ENCODE data around the gene DCAF4. TPM values are rescaled to one million over a fixed set of nuclear protein-coding genes. Genes with fewer than 3 reads are reported as not detected.

The DCAF4 gene
- total RNA-seq, 4 donors from 2014 or later = 9.0 to 22.6 (median 19.8) TPM

DNA sequence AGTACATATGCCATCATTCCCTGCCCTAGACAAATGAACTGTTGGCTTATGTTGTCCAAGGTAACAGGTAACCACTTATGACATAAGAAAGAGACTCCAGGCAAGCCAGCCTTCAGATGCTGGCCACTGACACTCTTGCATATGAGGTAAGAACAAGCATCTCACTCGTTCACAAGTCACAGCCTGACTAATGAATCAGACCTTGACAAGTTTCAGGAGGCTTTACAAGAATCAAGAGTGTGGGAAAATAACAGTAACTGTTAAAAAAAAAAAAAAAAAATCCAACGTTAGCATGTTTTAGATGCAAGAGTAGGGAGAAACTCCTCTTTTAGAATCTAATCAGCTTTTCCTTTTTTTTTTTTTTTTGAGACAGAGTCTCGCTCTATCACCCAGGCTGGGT lies 60.0 kb downstream of the DCAF4 start:
- Histone ChIP-seq H3K4me3 (no peak overlapping the region), H3K27me3 (no peaks in the 10 kb centered on the region), H3K36me3 (peaks cover 0 to 94% of the 10 kb centered on the region in 2 donors), H3K27ac (no peak overlapping the region), H3K4me1 (no peaks in the 10 kb centered on the region), H3K9me3 (no peaks in the 10 kb centered on the region)
- no peak for TF ChIP-seq EP300 (IDR thresholded peaks at IDR 0.05)
- TF ChIP-seq POLR2AphosphoS5 (IDR thresholded peaks at IDR 0.05) = no peak
- TF ChIP-seq, protein P1, sequence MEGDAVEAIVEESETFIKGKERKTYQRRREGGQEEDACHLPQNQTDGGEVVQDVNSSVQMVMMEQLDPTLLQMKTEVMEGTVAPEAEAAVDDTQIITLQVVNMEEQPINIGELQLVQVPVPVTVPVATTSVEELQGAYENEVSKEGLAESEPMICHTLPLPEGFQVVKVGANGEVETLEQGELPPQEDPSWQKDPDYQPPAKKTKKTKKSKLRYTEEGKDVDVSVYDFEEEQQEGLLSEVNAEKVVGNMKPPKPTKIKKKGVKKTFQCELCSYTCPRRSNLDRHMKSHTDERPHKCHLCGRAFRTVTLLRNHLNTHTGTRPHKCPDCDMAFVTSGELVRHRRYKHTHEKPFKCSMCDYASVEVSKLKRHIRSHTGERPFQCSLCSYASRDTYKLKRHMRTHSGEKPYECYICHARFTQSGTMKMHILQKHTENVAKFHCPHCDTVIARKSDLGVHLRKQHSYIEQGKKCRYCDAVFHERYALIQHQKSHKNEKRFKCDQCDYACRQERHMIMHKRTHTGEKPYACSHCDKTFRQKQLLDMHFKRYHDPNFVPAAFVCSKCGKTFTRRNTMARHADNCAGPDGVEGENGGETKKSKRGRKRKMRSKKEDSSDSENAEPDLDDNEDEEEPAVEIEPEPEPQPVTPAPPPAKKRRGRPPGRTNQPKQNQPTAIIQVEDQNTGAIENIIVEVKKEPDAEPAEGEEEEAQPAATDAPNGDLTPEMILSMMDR (IDR thresholded peaks at IDR 0.05) = no peak
- TF ChIP-seq POLR2A (IDR thresholded peaks at IDR 0.05) = no peak
- WGBS, 2 donors (ENCODE audit: low coverage in 1 of 2) = 79 to 86% methylated on average over 2 to 3 of the region's 3 CpGs
- ATAC-seq = no peak

DNA sequence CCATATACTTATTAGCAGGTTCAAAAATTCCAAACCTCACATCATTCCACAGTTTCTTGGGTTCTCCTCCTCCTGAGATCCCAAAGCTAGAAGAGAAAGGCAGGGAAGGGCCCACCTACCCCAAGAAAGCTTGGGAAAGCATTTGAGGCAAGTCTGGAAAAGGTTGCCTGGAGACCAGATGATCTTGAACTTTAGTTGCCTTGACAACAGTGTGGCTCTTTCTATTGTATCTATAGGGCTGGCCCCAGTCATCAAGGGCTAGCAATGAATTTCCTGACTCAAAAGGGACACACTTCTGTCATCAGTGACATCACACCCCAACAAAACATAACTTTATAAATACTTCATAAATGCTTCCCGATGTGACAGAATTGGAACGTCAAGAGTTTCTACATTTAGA lies 60.6 kb downstream of the DCAF4 start:
- peaks cover 0 to 94% of the 10 kb centered on the region in 2 donors for H3K36me3 ChIP-seq
- 63 to 92% methylated on average over 1 to 2 of the region's 2 CpGs for WGBS, 2 donors (ENCODE audit: low coverage in 1 of 2)
- TF ChIP-seq, protein P1 (IDR thresholded peaks at IDR 0.05) = no peak
- TF ChIP-seq POLR2AphosphoS5 (IDR thresholded peaks at IDR 0.05) (no peak), POLR2A (IDR thresholded peaks at IDR 0.05) (no peak), EP300 (IDR thresholded peaks at IDR 0.05) (no peak)
- no peak for ATAC-seq
- H3K27me3 ChIP-seq = no peaks in the 10 kb centered on the region
- H3K9me3 ChIP-seq = no peaks in the 10 kb centered on the region
- H3K27ac ChIP-seq = no peak overlapping the region
- H3K4me3 ChIP-seq = no peak overlapping the region
- no peaks in the 10 kb centered on the region for H3K4me1 ChIP-seq

DNA sequence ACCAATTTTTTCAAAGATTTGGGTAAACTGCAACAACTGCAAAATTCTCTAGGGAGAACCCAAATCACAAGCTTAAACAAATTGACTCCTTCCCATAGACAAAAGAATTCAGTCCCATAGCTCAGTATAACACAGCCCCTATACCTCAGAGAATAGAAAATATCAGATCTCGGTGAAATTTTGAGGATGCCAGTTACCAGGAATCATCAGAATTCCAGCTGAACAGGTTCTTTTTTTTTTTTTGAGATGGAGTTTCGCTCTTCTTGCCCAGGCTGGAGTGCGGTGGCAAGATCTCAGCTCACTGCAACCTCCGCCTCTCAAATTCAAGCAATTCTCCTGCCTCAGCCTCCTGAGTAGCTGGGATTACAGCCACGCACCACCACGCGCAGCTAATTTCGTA lies 63.9 kb downstream of the DCAF4 start:
- H3K27ac ChIP-seq = no peak overlapping the region
- H3K36me3 ChIP-seq = peaks cover 0 to 96% of the 10 kb centered on the region in 2 donors
- no peak overlapping the region for H3K4me3 ChIP-seq
- no peaks in the 10 kb centered on the region for H3K9me3 ChIP-seq
- no peaks in the 10 kb centered on the region for H3K4me1 ChIP-seq
- no peaks in the 10 kb centered on the region for H3K27me3 ChIP-seq
- WGBS, 2 donors (ENCODE audit: low coverage in 1 of 2) = 87 to 88% methylated on average over 2 to 3 of the region's 8 CpGs
- TF ChIP-seq, protein P1 (IDR thresholded peaks at IDR 0.05) = no peak
- TF ChIP-seq POLR2A (IDR thresholded peaks at IDR 0.05) (no peak), POLR2AphosphoS5 (IDR thresholded peaks at IDR 0.05) (no peak), EP300 (IDR thresholded peaks at IDR 0.05) (no peak)
- no peak for ATAC-seq

DNA sequence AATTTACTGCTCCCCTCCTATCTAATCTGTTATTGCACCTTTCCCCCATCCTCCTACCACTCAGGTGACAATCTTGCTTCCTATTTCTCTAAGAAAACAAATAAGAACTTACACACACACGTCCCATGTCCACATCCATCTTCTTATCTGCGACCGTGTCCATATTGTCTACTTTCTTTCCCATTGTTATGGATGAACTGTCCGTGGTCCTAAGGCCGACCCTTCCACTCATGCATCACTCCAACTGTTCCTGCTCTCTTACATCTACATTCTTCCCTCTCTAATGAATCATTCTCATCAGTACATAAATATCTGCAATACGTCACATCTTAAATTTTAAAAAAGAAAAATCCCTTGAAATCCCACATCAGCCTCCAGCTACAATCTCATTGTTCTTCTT lies 70.7 kb downstream of the DCAF4 start:
- Histone ChIP-seq H3K36me3 (peaks cover 0 to 78% of the 10 kb centered on the region in 2 donors), H3K4me1 (peaks cover 0 to under 1% (median 0%) of the 10 kb centered on the region in 3 donors), H3K4me3 (no peak overlapping the region), H3K27me3 (no peaks in the 10 kb centered on the region), H3K9me3 (no peaks in the 10 kb centered on the region), H3K27ac (no peak overlapping the region)
- WGBS, 2 donors (ENCODE audit: low coverage in 1 of 2) = 77 to 79% methylated on average over 4 to 6 of the region's 6 CpGs
- TF ChIP-seq POLR2A (IDR thresholded peaks at IDR 0.05) (no peak), EP300 (IDR thresholded peaks at IDR 0.05) (no peak), POLR2AphosphoS5 (IDR thresholded peaks at IDR 0.05) (no peak)
- TF ChIP-seq, protein P1 (IDR thresholded peaks at IDR 0.05) = no peak
- ATAC-seq = no peak

DNA sequence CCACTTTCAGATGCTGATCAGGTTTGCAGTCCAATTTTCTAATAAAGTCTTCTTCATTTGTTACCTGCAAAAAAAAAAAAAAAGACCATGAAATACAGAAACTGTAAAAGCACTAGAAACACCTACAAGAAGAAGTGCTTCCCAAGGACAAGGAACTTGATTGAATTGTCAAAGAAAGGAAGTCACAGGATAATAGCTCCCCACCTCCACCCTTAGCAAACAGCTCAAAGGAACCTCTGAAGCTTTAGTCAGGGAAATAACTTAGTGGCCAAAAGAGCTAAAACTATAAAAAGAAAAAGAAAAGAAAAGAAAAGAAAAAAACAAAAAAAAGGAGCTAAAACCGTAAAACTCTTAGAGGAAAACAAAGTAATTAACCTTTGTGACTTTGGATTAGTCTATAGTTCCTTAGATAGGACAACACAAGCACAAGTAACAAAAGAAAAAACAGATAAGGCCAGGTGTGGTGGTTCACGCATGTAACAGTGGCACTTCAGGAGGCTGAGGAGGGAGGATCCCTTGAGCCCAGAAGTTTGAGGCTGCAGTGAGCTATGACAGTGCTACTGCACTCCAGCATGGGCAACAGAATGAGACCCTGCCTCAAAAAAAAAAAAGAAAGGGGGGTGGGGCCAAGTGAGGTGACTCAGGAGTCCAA lies 72.1 kb downstream of the DCAF4 start:
- Histone ChIP-seq H3K9me3 (no peaks in the 10 kb centered on the region), H3K4me1 (peaks cover 0 to 15% (median 0%) of the 10 kb centered on the region in 3 donors), H3K36me3 (peaks cover 0 to 63% of the 10 kb centered on the region in 2 donors), H3K4me3 (no peak overlapping the region), H3K27ac (no peak overlapping the region), H3K27me3 (no peaks in the 10 kb centered on the region)
- no peak for TF ChIP-seq EP300 (IDR thresholded peaks at IDR 0.05)
- TF ChIP-seq, protein P1 (IDR thresholded peaks at IDR 0.05) = no peak
- no peak for TF ChIP-seq POLR2AphosphoS5 (IDR thresholded peaks at IDR 0.05)
- TF ChIP-seq POLR2A (IDR thresholded peaks at IDR 0.05) = no peak
- ATAC-seq = no peak
- 84% methylated on average over 2 of the region's 2 CpGs; no CpG with 5 or more reads in 1 of the 2 donors for WGBS, 2 donors (ENCODE audit: low coverage in 1 of 2)

Data from gastroesophageal sphincter (tissue), 4 donors.